ENCODE results near the gene PELI2.

DNA sequence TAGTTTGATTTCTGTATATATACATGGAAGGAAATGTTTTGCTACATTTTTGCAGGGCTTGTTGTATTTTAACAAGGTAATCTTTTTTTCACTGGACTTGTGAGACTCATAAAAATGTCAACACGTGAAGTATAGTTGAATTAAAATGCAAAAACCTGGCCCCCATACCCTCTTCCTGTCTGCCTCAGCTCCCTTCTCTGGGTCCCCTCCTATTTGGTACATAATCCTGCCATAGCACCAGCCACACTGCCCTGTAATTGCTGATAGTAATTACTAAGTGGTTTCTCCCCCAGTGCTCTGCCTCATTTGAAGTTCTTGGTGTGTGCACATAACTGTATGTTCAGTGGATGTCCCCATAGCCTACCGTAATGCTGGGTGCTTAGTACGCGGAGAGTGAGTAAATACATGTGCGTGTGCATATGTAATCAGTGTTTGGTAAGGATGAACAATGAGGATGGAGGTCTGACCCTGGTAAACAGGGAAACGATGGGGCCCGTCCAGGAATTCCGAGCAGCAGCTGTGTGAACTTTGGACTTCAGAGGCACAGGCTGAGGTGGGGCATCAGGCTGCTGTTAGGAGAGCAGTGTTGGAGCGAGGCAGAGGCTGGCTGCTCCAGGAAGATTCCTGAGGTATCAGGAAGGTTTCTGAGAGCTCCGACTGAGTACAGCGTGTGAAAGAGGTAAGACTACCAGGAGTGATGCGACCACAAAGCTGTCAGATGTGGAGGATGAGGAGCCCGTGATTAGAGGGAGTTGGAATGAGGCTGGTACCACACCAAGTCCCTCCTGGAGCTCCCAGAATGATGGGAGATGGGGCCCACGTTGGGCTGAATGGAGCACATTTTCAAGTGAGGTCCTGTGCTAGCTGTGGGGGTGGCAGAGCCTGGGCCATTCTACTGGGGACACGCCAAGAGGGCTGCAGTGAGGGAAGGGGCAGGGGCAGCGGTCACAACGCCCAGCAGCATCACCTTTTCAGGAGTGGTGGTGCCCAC is 106.8 kb downstream of the PELI2 start:
- TF ChIP-seq, protein P1, sequence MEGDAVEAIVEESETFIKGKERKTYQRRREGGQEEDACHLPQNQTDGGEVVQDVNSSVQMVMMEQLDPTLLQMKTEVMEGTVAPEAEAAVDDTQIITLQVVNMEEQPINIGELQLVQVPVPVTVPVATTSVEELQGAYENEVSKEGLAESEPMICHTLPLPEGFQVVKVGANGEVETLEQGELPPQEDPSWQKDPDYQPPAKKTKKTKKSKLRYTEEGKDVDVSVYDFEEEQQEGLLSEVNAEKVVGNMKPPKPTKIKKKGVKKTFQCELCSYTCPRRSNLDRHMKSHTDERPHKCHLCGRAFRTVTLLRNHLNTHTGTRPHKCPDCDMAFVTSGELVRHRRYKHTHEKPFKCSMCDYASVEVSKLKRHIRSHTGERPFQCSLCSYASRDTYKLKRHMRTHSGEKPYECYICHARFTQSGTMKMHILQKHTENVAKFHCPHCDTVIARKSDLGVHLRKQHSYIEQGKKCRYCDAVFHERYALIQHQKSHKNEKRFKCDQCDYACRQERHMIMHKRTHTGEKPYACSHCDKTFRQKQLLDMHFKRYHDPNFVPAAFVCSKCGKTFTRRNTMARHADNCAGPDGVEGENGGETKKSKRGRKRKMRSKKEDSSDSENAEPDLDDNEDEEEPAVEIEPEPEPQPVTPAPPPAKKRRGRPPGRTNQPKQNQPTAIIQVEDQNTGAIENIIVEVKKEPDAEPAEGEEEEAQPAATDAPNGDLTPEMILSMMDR (IDR thresholded peaks at IDR 0.05; ENCODE audit: low read length) = no peak
- TF ChIP-seq EZH2 (IDR thresholded peaks at IDR 0.05; ENCODE audit: borderline replicate concordance, low read length) = no peak

All from OCI-LY1 (cell line).